ENCODE results near the gene L1CAM.

- TF ChIP-seq HOXA7 (CRISPR knock-in tag; IDR thresholded peaks at IDR 0.05) (no peak), BHLHE40 (IDR thresholded peaks at IDR 0.05; ENCODE audit: low read depth, low read length) (no peak), KDM1A (IDR thresholded peaks at IDR 0.05; ENCODE audit: low read depth) (no peak), POLR2A (IDR thresholded peaks at IDR 0.05; ENCODE audit: low read length) (no peak), RAD21 (conservative IDR thresholded peaks at IDR 0.05 in 1 of 2, IDR thresholded peaks at IDR 0.05 in 1 of 2) (no peak), MAZ (IDR thresholded peaks at IDR 0.05; ENCODE audit: borderline replicate concordance, low read depth, low read length) (no peak), EHF (CRISPR knock-in tag; IDR thresholded peaks at IDR 0.05) (no peak), EP300 (IDR thresholded peaks at IDR 0.05) (no peak), KDM5A (IDR thresholded peaks at IDR 0.05) (no peak)
- TF ChIP-seq, protein P1, sequence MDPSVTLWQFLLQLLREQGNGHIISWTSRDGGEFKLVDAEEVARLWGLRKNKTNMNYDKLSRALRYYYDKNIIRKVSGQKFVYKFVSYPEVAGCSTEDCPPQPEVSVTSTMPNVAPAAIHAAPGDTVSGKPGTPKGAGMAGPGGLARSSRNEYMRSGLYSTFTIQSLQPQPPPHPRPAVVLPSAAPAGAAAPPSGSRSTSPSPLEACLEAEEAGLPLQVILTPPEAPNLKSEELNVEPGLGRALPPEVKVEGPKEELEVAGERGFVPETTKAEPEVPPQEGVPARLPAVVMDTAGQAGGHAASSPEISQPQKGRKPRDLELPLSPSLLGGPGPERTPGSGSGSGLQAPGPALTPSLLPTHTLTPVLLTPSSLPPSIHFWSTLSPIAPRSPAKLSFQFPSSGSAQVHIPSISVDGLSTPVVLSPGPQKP (IDR thresholded peaks at IDR 0.05; ENCODE audit: low read depth, low read length): no peak
- TF ChIP-seq, protein P2, sequence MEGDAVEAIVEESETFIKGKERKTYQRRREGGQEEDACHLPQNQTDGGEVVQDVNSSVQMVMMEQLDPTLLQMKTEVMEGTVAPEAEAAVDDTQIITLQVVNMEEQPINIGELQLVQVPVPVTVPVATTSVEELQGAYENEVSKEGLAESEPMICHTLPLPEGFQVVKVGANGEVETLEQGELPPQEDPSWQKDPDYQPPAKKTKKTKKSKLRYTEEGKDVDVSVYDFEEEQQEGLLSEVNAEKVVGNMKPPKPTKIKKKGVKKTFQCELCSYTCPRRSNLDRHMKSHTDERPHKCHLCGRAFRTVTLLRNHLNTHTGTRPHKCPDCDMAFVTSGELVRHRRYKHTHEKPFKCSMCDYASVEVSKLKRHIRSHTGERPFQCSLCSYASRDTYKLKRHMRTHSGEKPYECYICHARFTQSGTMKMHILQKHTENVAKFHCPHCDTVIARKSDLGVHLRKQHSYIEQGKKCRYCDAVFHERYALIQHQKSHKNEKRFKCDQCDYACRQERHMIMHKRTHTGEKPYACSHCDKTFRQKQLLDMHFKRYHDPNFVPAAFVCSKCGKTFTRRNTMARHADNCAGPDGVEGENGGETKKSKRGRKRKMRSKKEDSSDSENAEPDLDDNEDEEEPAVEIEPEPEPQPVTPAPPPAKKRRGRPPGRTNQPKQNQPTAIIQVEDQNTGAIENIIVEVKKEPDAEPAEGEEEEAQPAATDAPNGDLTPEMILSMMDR (IDR thresholded peaks at IDR 0.05): no peak
Observed at GRCh38 chrX:153853902-153854267, 32.1 kb downstream of the L1CAM start.
